Stimulated activated effector memory CD8-positive, alpha-beta T cell treated with anti-CD3 and anti-CD28 coated beads, Interleukin-12 subunit alpha, Interleukin-12 subunit beta, amount 100 ng/mL, for 72 hours (primary cell): ENCODE measurements around the gene GJA1.
"Not testable (repeated sequence)": the region's sequence is repeated elsewhere in the genome, so short reads cannot be mapped to it uniquely, and the experiment has no call there.

Experiments
- ATAC-seq: fragments of 150-1000 bp; cut with Tn5 transposase; 2 replicates; pipeline ENCODE4 v1.10.0; 2021
- DNase-seq, 2 donors: peaks; one replicate each; pipeline ENCODE4 v3.0.0; 2021 to 2022; ENCODE audit warnings: low spot score in 2 of 2
- H3K27ac Mint-ChIP-seq: one replicate; pipeline ENCODE4 v1.8.0; 2022; ENCODE audit warnings: mild to moderate bottlenecking, mixed read lengths
- H3K36me3 Mint-ChIP-seq: one replicate; pipeline ENCODE4 v1.8.0; 2022; ENCODE audit warnings: mild to moderate bottlenecking, mixed read lengths
- H3K4me1 Mint-ChIP-seq: one replicate; pipeline ENCODE4 v1.8.0; 2022; ENCODE audit warnings: mixed read lengths
- H3K4me3 Mint-ChIP-seq: one replicate; pipeline ENCODE4 v1.8.0; 2022; ENCODE audit warnings: mild to moderate bottlenecking, mixed read lengths
- H3K9me3 Mint-ChIP-seq: one replicate; pipeline ENCODE4 v1.8.0; 2022; ENCODE audit warnings: mixed read lengths

Gene GJA1

DNA sequence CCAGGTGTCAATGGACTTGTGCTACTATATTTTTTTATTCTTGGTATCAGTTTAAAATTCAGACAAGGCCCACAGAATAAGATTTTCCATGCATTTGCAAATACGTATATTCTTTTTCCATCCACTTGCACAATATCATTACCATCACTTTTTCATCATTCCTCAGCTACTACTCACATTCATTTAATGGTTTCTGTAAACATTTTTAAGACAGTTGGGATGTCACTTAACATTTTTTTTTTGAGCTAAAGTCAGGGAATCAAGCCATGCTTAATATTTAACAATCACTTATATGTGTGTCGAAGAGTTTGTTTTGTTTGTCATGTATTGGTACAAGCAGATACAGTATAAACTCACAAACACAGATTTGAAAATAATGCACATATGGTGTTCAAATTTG is 13.1 kb downstream of the GJA1 start:
- DNase-seq, H3K4me3 Mint-ChIP-seq, H3K27ac Mint-ChIP-seq, H3K4me1 Mint-ChIP-seq, H3K36me3 Mint-ChIP-seq, H3K9me3 Mint-ChIP-seq, ATAC-seq: not testable (repeated sequence)

DNA sequence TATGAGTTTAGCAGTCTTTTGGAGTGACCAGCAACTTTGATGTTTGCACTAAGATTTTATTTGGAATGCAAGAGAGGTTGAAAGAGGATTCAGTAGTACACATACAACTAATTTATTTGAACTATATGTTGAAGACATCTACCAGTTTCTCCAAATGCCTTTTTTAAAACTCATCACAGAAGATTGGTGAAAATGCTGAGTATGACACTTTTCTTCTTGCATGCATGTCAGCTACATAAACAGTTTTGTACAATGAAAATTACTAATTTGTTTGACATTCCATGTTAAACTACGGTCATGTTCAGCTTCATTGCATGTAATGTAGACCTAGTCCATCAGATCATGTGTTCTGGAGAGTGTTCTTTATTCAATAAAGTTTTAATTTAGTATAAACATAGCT is 13.9 kb downstream of the GJA1 start:
- ATAC-seq (no peak), DNase-seq (no peak)
- no peak overlapping the region for H3K27ac Mint-ChIP-seq
- no peaks in the 10 kb centered on the region for H3K4me1 Mint-ChIP-seq
- no peak overlapping the region for H3K4me3 Mint-ChIP-seq
- no peaks in the 10 kb centered on the region for H3K36me3 Mint-ChIP-seq
- no peaks in the 10 kb centered on the region for H3K9me3 Mint-ChIP-seq

GRCh38 chr6:121450242-121450641 is 14.8 kb downstream of the GJA1 start:
- Mint-ChIP-seq H3K9me3 (no peaks in the 10 kb centered on the region), H3K36me3 (no peaks in the 10 kb centered on the region), H3K27ac (no peak overlapping the region), H3K4me3 (no peak overlapping the region), H3K4me1 (no peaks in the 10 kb centered on the region)
- no peak for ATAC-seq
- DNase-seq: no peak

DNA sequence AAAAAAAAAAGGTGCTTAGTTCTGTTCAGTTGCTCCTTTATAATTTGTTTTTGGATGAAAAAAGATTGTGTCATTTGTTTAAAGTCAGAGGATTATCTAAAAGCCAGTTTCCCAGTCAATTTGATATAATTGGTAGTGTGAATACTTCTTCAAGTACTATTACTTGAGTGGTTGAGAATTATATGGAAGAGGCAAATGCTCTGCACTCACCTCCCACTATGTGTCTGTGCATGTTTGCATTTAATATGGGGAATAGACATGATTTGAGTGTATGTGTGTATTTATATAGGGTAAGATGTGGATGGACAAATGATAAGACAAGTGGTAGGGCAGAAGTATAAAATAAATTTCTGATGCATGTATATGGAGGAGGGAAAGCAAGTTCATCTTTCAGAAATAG is 15.8 kb downstream of the GJA1 start:
- ATAC-seq: no peak

DNA sequence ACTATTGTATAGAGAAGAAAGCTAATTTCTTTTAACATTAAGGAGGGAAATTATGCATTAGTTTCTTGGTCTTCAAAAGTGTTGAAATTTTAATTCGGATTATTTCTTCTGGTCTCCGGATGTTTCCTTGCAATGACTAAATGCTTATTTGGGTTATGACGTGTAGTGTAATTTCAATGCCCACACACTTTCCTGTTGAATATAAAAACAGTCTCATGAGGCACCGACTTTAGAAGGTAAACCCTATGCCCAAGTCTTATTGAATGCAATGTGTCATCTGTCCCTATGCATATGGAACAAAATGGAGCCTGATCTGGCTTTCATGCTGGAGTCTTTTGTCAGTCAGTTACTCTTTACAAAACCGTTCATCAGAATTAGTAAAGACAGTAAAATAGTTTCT is 17.7 kb downstream of the GJA1 start:
- H3K27ac Mint-ChIP-seq: no peak overlapping the region
- H3K9me3 Mint-ChIP-seq: no peaks in the 10 kb centered on the region
- DNase-seq (no peak), ATAC-seq (no peak)
- H3K36me3 Mint-ChIP-seq: no peaks in the 10 kb centered on the region
- no peaks in the 10 kb centered on the region for H3K4me1 Mint-ChIP-seq
- H3K4me3 Mint-ChIP-seq: no peak overlapping the region

More for the DNA sequence above, 15.8 kb downstream of the GJA1 start:
- Mint-ChIP-seq H3K36me3 (no peaks in the 10 kb centered on the region), H3K4me3 (no peak overlapping the region), H3K27ac (no peak overlapping the region), H3K9me3 (no peaks in the 10 kb centered on the region), H3K4me1 (no peaks in the 10 kb centered on the region)
- no peak for DNase-seq

DNA sequence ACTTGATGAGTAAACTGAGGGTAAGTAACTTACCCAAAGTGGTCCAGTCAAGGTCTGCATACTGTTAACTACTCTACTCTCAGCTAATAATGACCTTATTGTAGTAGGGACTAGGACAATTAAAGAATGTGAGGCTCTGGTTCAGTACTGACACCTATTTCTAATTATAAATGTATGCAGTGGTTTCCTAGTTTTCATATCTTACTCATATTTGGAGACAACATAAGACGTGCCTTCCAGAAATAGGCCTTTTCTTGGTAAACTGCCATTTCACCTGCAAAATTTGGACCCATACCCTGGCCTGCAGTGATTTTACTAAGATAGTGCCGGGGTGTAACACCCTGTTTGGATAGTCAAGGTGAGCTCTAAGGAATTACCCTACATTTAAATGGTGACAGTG is 24.7 kb downstream of the GJA1 start:
- no peak overlapping the region for H3K27ac Mint-ChIP-seq
- no peaks in the 10 kb centered on the region for H3K36me3 Mint-ChIP-seq
- H3K4me3 Mint-ChIP-seq: no peak overlapping the region
- DNase-seq (no peak), ATAC-seq (no peak)
- no peaks in the 10 kb centered on the region for H3K4me1 Mint-ChIP-seq
- no peaks in the 10 kb centered on the region for H3K9me3 Mint-ChIP-seq

DNA sequence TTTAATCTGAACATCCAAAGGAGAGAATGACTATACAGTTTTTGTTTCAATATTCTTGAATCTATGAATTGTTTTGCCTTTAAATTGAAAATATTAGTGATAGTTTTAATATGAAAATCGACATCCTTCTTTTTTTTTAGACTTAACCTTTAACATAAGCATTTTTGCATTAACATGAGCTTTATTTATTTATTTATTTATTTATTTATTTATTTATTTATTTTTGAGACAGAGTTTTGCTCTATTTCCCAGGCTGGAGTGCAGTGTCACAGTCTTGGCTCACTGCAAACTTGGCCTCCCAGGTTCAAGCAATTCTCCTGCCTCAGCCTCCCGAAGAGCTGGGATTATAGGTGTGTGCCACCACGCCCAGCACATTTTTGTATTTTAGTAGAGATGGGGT is 27.6 kb downstream of the GJA1 start:
- DNase-seq (no peak), ATAC-seq (no peak)
- no peaks in the 10 kb centered on the region for H3K4me1 Mint-ChIP-seq
- no peak overlapping the region for H3K4me3 Mint-ChIP-seq
- no peaks in the 10 kb centered on the region for H3K9me3 Mint-ChIP-seq
- H3K27ac Mint-ChIP-seq: no peak overlapping the region
- no peaks in the 10 kb centered on the region for H3K36me3 Mint-ChIP-seq

- Mint-ChIP-seq H3K9me3 (no peaks in the 10 kb centered on the region), H3K27ac (no peak overlapping the region), H3K36me3 (no peaks in the 10 kb centered on the region), H3K4me3 (no peak overlapping the region), H3K4me1 (no peaks in the 10 kb centered on the region)
- DNase-seq (no peak), ATAC-seq (no peak)
Measured at GRCh38 chr6:121465101-121465500, 29.7 kb downstream of the GJA1 start.

DNA sequence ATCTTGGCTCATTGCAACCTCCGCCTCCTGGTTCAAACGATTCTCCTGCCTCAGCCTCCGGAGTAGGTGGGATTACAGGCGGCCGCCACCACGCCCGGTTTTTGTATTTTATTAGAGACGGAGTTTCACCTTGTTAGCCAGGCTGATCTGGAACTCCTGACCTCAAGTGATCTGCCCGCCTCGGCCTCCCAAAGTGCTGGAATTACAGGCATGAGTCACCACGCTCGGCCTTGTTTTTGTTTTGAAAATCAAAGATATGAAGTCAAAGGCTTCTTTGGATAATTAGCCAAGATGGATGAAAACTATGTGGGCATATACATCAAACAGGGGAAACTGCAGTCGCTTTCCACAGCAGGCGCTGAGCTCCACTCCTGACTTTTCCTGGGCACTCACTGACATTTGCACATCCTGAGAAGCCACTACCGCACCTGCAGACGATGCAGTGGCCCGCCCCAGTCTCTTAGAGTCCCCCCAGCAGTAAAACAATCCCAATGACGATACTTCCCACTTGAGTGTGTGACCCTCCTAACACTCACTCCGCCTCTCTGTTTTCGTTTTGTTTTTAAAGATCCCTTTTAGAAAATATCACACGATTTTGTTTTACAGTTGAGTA is 44.1 kb downstream of the GJA1 start:
- no peaks in the 10 kb centered on the region for H3K9me3 Mint-ChIP-seq
- ATAC-seq (no peak), DNase-seq (no peak)

DNA sequence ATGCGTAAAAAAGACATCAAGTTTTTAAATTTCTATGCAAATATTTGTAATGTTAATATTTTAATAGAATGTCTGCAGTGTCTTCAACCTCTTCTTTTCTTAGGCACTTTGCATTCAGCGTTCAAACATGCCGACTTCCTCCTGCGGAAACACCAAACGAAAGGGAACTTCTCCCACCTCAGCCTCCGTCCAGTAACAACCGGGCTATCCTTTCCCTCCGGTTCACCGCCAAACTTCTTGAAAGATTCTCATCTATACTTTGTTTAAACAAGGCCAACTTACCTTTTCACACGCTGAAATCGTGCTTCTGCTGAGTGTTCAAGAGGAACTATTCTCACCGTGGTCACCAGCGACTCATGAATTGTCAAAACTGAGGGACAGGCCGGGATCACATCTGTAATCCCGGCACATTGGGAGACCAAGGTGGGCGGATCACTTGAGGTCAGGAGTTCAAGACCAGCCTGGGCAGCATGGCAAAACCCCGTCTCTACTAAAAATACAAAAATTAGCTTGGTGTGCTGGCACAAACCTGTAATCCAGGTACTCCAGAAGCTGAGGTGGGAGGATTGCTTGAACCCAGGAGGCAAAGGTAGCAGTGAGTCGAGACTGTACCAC is 44.8 kb downstream of the GJA1 start:
- no peaks in the 10 kb centered on the region for H3K36me3 Mint-ChIP-seq
- DNase-seq: no peak
- no peaks in the 10 kb centered on the region for H3K4me1 Mint-ChIP-seq
- no peak overlapping the region for H3K4me3 Mint-ChIP-seq
- no peak for ATAC-seq
- H3K9me3 Mint-ChIP-seq: no peaks in the 10 kb centered on the region
- no peak overlapping the region for H3K27ac Mint-ChIP-seq

More for the DNA sequence above, 44.1 kb downstream of the GJA1 start:
- no peak overlapping the region for H3K27ac Mint-ChIP-seq
- no peak overlapping the region for H3K4me3 Mint-ChIP-seq
- no peaks in the 10 kb centered on the region for H3K36me3 Mint-ChIP-seq
- H3K4me1 Mint-ChIP-seq: no peaks in the 10 kb centered on the region

DNA sequence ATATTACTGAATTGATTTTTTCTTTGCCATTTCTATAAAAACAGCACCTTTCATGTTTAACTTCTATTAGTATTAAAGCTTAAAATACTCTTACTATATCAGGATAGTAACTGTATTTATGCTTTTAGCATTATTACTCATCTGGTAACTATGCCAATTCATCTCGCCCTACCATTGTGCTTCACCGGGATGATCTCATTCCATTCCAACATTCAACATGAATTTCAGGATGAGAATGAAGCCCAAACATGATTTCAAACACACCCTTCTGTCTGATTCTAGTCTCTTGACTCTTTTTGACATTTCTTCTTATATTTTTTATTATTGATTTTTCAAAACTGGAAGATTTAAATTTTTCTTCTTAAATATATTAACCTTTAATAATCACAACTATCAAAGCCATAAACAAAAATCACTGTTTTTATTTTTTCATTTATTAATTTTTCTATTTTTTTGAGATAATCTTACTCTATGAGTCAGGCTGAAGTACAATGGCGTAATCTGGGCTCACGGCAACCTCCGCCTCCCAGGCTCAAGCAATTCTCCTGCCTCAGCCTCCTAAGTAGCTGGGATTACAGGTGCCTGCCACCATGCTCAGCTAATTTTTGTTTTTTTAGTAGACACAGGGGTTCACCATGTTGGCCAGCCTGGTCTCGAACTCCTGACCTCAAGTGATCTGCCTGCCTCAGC is 46.7 kb downstream of the GJA1 start:
- no peak overlapping the region for H3K4me3 Mint-ChIP-seq
- ATAC-seq (no peak), DNase-seq (no peak)
- H3K27ac Mint-ChIP-seq: no peak overlapping the region
- no peaks in the 10 kb centered on the region for H3K36me3 Mint-ChIP-seq
- no peaks in the 10 kb centered on the region for H3K4me1 Mint-ChIP-seq
- H3K9me3 Mint-ChIP-seq: no peaks in the 10 kb centered on the region

DNA sequence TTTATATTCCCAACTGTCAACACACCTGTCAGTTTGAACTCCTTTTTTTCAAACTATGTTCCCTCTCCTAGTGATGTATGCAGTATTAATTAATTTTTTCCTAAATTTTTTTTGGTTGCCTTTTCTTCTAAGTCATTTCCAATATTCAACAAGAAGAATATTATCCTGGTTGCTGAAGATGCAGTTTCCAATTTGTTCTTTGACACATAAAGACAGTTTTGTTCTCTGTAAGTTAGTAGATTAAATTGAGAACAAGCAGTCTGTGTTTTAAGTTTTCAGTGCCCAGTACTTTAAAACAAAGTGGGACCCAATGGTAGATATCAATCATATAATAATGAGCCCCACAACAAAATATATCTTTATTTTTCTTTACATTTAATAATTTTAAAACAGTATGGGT is 47.3 kb downstream of the GJA1 start:
- no peak overlapping the region for H3K27ac Mint-ChIP-seq

GRCh38 chr6:121485359-121485811 is 49.9 kb downstream of the GJA1 start:
- Mint-ChIP-seq H3K4me1 (no peaks in the 10 kb centered on the region), H3K27ac (no peak overlapping the region)
- DNase-seq: no peak

More for the DNA sequence above, 47.3 kb downstream of the GJA1 start:
- H3K9me3 Mint-ChIP-seq: no peaks in the 10 kb centered on the region
- H3K36me3 Mint-ChIP-seq: no peaks in the 10 kb centered on the region
- ATAC-seq: no peak
- H3K4me3 Mint-ChIP-seq: no peak overlapping the region
- H3K4me1 Mint-ChIP-seq: no peaks in the 10 kb centered on the region
- no peak for DNase-seq

DNA sequence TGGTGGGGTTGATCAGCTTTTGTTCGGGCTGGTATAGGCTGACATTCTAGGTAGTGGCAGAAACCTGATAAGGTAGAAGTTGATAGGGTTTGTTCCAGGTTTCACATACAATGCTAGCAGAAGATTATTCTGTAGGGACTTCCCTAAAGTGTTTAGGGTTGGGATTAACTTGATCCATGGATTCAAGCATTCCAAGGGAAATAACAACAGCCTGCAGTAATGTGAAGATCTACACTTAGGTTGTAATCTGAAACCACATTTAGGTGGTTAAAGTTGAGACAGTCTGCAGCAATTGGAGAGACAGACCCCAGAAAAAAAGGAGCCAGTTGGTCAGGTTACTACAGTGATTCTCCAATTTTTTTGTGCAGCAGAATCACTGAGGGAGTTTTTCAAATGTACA is 56.1 kb downstream of the GJA1 start:
- Mint-ChIP-seq H3K4me3 (no peak overlapping the region), H3K36me3 (no peaks in the 10 kb centered on the region), H3K27ac (no peak overlapping the region), H3K9me3 (no peaks in the 10 kb centered on the region), H3K4me1 (no peaks in the 10 kb centered on the region)
- ATAC-seq (no peak), DNase-seq (no peak)

More at GRCh38 chr6:121485359-121485811, 49.9 kb downstream of the GJA1 start:
- no peak for ATAC-seq
- H3K4me3 Mint-ChIP-seq: no peak overlapping the region
- no peaks in the 10 kb centered on the region for H3K36me3 Mint-ChIP-seq
- no peaks in the 10 kb centered on the region for H3K9me3 Mint-ChIP-seq

- Mint-ChIP-seq H3K27ac (no peak overlapping the region), H3K4me3 (no peak overlapping the region), H3K4me1 (no peaks in the 10 kb centered on the region), H3K36me3 (no peaks in the 10 kb centered on the region), H3K9me3 (no peaks in the 10 kb centered on the region)
- ATAC-seq (no peak), DNase-seq (no peak)
Measured at GRCh38 chr6:121492536-121492935, 57.1 kb downstream of the GJA1 start.

DNA sequence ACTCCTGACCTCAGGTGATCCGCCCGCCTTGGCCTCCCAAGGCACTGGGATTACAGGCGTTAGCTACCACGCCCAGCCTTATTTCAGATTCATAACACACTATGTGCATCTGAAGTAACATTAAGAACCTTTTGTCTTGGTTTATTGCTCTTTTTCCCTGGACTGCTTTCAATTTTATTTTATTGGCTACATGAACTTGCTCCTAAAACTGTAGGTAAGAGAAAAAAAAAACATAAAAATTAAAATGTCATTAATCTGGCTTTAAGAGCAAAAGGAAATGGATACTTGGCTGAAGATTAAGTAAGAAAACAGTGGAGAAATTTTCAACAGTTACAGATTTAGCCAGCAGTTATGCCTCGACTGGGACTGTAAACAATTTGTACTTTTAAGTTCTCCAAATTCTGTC is 62.5 kb downstream of the GJA1 start:
- ATAC-seq: no peak

More for the DNA sequence above, 62.5 kb downstream of the GJA1 start:
- Mint-ChIP-seq H3K9me3 (no peaks in the 10 kb centered on the region), H3K27ac (no peak overlapping the region), H3K36me3 (no peaks in the 10 kb centered on the region), H3K4me1 (no peaks in the 10 kb centered on the region), H3K4me3 (no peak overlapping the region)
- no peak for DNase-seq
